BJ (cell line): Measurements from ENCODE around the gene ZDHHC11. TPM values are rescaled to one million over a fixed set of nuclear protein-coding genes. Genes with fewer than 3 reads are reported as not detected.

Experiments used
- CTCF ChIA-PET: fragments of 350-600 bp; formaldehyde crosslinking; extraction: SDS; loops from one replicate; lab custom pipeline; 2021; ENCODE audit warnings: antibody characterized with exemption, inconsistent platforms; lab: Yijun Ruan, JAX
- POLR2A ChIA-PET: fragments of 300-600 bp; sonication (Branson Sonifier 250); formaldehyde crosslinking; extraction: SDS; loops from one replicate; lab custom pipeline; 2021; ENCODE audit warnings: antibody characterized with exemption; lab: Charles Lee
- DNase-seq: peaks from one replicate; pipeline ENCODE4 v3.0.0-alpha.2; 2011; ENCODE audit warnings: low read depth
- H3K27me3 ChIP-seq: 2 replicates; pipeline ENCODE4 v1.6.0; 2011; ENCODE audit warnings: low read length; ENCODE audit not compliant: control insufficient read depth, insufficient read depth
- H3K36me3 ChIP-seq: 2 replicates; pipeline ENCODE4 v1.5.1; 2011; ENCODE audit warnings: low read length; ENCODE audit not compliant: control insufficient read depth, insufficient read depth
- H3K4me3 ChIP-seq: 2 replicates; pipeline ENCODE4 v1.5.1; 2011; ENCODE audit warnings: low read depth, mild to moderate bottlenecking, control low read depth, low read length
- polyA plus RNA-seq: library from polyadenylated mRNA; depleted of rRNA; stranded (reverse); fragments of >200 nt; gene quantifications from 2 replicates; pipeline ENCODE4 v1.2.3, GENCODE V29; 2011
- TF ChIP-seq, protein P1 (sequence below): IDR thresholded peaks from 2 replicates; pipeline ENCODE4 v1.5.1; 2011; ENCODE audit warnings: low read depth, mild to moderate bottlenecking, control low read depth, inconsistent platforms, low read length, moderate library complexity; ENCODE audit not compliant: insufficient read depth

The ZDHHC11 gene
- polyA plus RNA-seq, 1 experiment: 0.15 TPM

DNA sequence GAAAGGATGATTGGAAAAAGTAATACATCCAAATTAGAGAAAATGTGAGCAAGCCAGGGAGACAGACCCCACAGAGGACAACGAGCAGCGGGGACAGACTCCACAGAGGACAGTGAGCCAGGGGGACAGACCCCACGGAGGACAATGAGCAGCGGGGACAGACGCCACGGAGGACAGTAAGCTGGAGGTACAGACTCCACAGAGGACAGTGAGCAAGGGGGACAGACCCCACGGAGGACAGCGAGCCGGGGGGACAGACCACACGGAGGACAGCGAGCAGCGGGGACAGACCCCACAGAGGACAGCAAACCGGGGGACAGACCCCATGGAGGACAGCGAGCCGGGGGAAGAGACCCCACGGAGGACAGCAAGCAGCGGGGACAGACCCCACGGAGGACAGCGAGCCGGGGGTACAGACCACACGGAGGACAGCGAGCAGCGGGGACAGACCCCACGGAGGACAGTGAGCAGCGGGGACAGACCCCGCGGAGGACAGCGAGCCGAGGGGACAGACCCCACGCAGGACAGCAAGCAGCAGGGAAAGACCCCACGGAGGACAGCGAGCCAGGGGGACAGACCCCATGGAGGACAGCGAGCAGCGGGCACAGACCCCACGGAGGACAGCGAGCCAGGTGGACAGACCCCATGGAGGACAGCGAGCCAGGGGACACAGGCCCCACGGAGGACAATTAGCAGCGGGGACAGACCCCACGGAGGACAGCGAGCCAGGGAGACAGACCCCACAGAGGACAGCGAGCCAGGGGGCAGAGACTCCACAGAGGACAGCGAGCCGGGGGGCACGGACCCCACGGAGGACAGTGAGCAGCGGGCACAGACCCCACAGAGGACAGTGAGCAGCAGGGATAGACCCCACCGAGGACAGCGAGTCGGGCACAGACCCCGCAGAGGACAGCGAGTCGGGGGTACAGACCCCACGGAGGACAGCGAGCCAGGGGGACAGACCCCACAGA lies 1.9 kb upstream of the ZDHHC11 start:
- Histone ChIP-seq H3K4me3 (no peak overlapping the region), H3K27me3 (peaks cover 2% of the 10 kb centered on the region), H3K36me3 (no peaks in the 10 kb centered on the region)
- CTCF ChIA-PET: no interaction called here
- TF ChIP-seq, protein P1, sequence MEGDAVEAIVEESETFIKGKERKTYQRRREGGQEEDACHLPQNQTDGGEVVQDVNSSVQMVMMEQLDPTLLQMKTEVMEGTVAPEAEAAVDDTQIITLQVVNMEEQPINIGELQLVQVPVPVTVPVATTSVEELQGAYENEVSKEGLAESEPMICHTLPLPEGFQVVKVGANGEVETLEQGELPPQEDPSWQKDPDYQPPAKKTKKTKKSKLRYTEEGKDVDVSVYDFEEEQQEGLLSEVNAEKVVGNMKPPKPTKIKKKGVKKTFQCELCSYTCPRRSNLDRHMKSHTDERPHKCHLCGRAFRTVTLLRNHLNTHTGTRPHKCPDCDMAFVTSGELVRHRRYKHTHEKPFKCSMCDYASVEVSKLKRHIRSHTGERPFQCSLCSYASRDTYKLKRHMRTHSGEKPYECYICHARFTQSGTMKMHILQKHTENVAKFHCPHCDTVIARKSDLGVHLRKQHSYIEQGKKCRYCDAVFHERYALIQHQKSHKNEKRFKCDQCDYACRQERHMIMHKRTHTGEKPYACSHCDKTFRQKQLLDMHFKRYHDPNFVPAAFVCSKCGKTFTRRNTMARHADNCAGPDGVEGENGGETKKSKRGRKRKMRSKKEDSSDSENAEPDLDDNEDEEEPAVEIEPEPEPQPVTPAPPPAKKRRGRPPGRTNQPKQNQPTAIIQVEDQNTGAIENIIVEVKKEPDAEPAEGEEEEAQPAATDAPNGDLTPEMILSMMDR: no peak
- DNase-seq: no peak
- POLR2A ChIA-PET: no interaction called here

DNA sequence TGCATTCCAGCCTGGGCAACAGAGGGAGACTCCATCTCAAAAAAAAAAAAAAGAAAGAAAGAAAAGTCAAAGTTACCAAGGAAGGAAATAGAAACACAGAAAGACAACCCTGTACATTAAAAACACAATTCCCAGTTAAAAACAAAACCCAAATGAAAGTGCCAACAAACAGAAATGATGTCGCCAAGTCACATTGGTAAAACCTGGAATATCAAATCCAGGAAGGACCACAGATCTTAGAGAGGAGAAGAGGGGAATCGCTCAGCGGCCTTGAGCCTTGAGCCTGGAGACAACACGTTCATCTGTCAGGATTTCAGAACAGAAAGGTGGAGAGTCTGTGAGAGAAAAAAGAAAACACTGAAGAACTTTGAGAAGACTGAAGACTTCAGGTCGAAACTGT lies 1.2 kb upstream of the ZDHHC11 start:
- TF ChIP-seq, protein P1: no peak
- H3K27me3 ChIP-seq: peaks cover 2% of the 10 kb centered on the region
- ChIA-PET CTCF (no interaction called here), POLR2A (no interaction called here)
- no peaks in the 10 kb centered on the region for H3K36me3 ChIP-seq
- H3K4me3 ChIP-seq: no peak overlapping the region
- no peak for DNase-seq

DNA sequence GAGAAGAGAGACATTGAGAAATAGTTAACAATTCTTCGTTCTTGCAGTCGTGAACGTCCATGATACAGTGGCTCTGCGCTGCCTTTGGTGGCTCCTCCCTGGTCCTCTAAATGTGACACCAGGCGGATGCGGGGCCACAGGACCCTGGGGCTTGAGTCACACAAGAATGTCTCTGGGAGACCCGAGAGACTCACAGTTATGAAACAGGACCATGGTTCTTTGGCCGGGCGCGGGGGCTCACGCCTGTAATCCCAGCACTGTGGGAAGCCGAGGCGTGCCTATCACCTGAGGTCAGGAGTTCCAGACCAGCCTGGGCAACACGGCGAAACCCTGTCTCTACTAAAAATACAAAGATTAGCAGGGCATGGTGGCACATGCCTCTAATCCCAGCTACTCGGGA lies 767 bp upstream of the ZDHHC11 start:
- H3K4me3 ChIP-seq: no peak overlapping the region
- TF ChIP-seq, protein P1: no peak
- no peaks in the 10 kb centered on the region for H3K36me3 ChIP-seq
- peaks cover 2% of the 10 kb centered on the region for H3K27me3 ChIP-seq
- ChIA-PET POLR2A (no interaction called here), CTCF (no interaction called here)
- no peak for DNase-seq

DNA sequence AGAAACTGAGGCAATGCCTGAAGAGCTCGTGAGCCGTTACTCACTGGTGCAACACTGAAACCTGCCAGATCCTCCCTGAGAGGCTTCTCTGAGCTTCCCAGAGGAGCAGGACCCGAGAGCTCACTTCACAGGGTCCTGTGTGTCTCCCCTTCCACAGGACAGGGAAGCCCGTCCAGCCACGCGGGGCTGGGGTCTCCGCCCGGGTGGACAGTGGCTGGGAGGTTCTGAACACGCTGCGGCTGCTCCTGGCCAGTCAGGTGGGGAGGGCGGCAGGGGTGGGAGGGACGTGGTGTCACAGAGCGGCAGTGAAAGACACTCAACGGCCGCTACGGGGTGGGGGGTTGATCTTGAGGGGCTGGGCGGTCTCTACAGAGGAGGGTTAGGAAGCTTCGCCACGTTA lies 290 bp upstream of the ZDHHC11 start:
- no peaks in the 10 kb centered on the region for H3K36me3 ChIP-seq
- DNase-seq: no peak
- TF ChIP-seq, protein P1: no peak
- CTCF ChIA-PET: no interaction called here
- H3K27me3 ChIP-seq: peaks cover 2% of the 10 kb centered on the region
- no peak overlapping the region for H3K4me3 ChIP-seq
- POLR2A ChIA-PET: no interaction called here

DNA sequence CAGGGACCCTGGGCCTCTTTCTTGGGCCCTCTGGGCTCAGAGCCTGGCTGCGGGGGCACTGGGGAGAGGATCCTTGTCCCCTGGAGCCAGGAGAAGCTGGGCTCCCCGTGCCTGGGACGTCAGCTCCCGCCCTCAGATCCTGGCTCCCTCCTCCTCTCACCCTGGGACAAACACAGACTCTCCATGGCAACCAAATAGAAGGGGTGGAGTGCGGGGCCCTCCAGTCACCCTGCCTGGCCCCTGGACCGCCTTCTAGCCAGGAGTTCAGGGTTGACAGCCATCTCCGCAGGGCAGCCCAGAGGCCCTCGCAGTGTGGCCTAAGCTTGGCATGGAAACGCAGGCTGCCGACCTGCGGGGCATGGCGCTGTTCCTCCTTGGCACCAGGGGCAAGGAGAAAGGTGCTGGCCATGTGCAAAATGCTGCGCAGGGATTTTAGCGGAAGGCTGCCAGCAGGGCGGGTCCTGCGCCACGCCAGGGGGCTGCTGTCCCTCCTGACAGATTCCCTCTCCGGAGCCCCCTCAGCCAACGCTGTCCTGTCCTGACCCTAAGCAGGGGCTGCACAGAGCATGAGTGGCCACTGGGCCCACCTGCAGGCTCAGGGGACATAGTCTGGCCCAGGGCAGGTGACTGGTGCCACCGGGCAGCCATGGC lies 1.0 kb downstream of the ZDHHC11 start:
- TF ChIP-seq, protein P1: no peak
- ChIA-PET POLR2A (no interaction called here), CTCF (interaction anchor here (0.6 kb wide), 1 partner anchor 230 kb away, joined by 3 read pairs; no protein-coding TSS in a partner anchor)
- Histone ChIP-seq H3K36me3 (no peaks in the 10 kb centered on the region), H3K4me3 (no peak overlapping the region), H3K27me3 (peaks cover 2% of the 10 kb centered on the region)
- DNase-seq: no peak
